Lung microvascular endothelial cell (primary cell): Measurements from ENCODE around the gene RBM23. TPM values are rescaled to one million over a fixed set of nuclear protein-coding genes. Genes with fewer than 3 reads are reported as not detected.
A peak's percentile ranks its signal among the peaks of the same experiment; 100 is the strongest.

Experiments
- DNase-seq, 2 donors: peaks; one replicate each; pipeline versions ENCODE4 v3.0.0 to v3.0.0-alpha.2; 2010; ENCODE audit warnings: low read depth in 2 of 2
- total RNA-seq: library from RNA; depleted of rRNA; stranded (reverse); fragments of >200 nt; gene quantifications from 2 replicates; pipeline ENCODE4 v1.2.1, GENCODE V29; 2014

The RBM23 gene
- total RNA-seq, 1 donor from 2014 or later: 37.7 TPM

DNA sequence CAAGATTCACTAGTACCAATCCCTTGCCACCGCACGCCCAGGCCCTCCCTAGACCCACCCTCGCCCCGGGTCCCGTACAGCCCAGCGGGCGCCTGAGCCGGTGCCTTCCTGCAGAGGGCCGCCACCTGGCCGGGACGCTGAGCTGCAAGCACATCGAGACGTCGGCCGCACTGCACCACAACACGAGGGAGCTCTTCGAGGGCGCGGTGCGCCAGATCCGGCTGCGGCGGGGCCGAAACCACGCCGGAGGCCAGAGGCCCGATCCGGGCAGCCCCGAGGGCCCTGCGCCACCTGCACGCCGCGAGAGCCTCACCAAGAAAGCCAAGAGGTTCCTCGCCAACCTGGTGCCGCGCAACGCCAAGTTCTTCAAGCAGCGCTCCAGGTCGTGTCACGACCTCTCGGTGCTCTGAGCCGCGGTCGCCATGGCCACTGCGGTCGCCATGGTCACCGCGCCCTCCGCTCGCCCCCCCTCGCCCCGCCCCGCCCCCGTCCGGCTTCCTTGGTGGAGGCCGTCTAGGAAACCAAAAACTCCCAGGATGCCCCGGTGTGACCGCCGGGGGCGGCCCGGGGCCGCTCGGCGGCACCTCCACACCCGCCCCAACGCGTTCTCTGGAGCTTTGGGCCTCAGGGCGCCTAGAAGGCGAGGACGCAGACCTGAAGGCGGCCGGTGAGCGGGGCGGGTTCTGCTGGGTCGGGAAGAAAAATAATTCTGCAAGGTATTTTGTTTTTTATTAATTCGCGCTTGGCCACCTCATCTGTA, 32.3 kb downstream of the RBM23 start:
- DNase-seq: peak; percentile 41 to 47

DNA sequence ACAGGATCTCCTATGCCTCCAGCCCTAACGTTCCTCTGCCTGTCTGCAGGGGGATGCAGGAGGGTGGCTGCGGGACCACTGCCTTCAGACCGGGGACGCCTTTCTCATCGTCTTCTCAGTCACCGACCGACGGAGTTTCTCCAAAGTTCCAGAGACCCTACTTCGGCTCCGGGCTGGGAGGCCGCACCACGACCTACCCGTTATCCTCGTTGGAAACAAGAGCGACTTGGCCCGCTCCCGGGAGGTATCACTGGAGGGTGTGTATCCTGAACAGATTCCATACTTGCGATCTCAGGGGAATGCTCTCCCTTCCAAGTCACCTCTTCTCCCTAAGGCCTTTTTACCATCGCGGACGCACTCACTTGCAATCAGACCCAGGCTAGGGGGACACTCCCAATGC, 33.0 kb downstream of the RBM23 start:
- no peak for DNase-seq

DNA sequence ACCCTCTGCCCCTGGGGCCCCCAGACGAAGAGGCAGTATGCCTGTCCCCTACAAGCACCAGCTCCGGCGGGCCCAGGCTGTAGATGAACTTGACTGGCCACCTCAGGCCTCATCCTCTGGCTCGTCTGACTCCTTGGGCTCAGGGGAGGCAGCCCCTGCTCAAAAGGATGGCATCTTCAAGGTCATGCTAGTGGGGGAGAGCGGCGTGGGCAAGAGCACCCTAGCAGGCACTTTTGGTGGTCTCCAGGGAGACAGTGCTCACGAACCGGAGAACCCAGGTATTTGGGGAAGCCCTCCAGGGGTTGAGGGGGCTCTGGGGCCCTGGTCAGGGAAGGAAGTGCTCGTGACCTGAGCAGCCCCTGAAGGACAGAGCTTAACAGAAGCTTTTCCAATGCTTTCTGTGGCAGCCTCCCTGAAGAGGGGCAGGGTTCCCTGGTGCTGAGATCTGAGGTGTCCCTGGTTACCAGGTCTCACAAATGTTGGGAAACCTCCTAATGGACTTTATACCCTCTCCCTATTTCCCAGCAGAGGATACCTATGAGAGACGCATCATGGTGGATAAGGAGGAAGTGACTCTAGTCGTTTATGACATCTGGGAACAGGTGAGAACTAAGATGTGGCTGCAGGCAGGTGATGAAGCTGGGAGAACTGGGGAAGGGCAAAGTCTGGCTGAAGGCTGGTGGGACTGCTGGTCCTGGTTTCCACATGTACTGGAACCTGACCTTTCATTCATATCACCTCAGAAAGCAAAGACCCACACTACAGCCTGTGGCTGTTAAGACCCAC, 34.0 kb downstream of the RBM23 start:
- no peak for DNase-seq

DNA sequence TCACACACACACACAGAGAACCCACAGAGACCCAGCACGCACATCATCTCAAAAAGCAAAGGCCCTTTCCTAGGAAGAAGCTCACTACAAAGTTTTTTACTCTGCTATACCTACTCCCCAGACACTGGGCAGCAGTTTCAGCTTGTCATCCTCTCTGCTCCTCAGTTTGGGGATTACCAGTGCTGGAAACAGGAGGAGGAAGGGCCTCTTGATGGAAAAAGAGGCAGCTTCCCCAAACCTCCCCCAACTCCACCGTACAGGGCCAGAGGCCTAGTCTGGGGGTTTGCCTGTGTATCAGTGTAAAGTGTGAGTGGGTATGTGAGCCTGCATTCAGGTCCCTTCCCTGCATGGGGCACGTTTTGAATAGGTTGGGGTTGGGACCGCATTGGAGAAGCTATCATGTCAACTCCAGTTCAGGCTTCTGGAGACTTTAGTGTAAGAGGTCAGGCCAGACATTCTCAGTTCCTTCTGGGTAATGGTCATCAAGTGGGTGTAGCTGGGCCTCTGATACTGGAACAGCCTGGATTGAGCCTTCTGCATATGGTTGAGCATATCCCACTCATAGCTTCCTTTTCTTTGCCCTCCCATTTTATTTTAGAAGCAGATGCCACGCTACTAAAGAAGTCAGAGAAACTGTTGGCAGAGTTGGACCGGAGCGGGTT, 34.7 kb downstream of the RBM23 start:
- no peak for DNase-seq

DNA sequence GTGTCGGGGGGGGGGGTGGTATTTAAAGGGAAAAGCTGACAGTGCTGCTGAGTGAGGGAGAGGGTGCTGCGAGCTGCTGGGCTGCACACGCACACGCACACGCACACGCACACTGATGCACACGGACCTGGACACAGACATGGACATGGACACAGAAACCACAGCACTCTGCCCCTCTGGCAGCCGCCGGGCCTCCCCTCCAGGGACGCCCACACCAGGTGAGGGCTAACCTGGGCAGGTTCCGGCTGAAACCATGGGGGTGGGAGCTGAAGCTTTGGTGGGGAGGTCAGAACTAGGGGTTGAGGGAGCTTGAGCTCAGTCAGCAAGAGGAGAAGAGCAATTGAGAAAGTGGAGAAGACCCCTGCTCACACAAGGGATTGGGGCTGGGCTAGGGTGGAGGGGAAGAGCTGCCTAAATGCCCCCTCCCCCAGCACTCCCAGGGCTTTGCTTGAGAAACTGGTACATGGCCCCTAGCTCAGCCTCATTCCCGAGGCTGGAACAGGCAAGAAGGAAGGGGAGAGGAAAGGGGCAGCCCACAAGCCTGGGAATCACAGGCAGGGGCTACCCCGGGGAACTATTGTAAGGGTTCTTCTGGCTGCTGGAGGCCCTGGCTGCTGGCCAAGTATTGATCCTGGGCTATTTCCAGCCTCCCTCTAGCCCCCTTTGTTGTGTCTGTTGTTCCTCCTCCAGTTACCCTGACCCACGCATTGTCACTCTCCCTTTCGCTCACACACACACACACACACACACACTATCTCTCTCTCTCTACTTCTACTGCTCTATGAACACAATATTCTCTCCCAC, 35.6 kb downstream of the RBM23 start, which contains the start of gene REM2:
TSS of gene REM2 (plus strand) at position 50 of the 804 bp plus-strand sequence. CDS start at position 116, 66 bp downstream.
- DNase-seq: no peak

- peak; percentile 28 to 64 for DNase-seq
Observed at GRCh38 chr14:22882529-22883172, 36.3 kb downstream of the RBM23 start.

DNA sequence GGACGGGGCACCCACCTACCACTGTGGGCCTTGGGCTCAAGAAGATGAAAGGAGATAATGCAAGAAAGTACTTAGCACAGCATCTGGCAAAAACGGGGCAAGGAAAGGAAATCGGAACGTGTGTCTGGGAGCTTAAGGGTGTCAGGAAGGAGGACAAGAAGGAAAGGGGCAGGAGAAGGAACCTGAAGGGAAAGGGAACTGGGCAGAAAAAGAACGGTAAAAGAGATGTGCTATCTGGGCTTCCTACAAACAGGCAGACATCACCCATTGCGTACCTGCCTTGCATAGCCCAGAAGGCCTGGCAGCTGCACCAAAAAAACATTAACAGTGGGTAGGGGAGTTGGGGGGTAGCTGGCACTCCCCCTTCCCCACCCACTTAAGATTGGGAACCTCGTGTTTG, 36.9 kb downstream of the RBM23 start:
- no peak for DNase-seq

GRCh38 chr14:22878271-22879246, 40.4 kb downstream of the RBM23 start:
- no peak for DNase-seq

DNA sequence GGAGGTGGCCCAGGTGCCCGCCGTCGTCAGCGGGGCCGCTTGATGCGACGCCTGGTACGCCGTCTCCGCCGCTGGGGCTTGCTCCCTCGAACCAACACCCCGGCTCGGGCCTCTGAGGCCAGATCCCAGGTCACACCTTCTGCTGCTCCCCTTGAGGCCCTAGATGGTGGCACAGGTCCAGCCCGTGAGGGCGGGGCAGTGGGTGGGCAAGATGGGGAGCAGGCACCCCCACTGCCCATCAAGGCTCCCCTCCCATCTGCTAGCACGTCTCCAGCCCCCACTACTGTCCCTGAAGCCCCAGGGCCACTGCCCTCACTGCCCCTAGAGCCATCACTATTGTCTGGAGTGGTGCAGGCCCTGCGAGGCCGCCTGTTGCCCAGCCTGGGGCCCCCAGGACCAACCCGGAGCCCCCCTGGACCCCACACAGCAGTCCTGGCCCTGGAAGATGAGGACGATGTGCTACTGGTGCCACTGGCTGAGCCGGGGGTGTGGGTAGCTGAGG, 41.9 kb downstream of the RBM23 start:
- no peak for DNase-seq

- no peak for DNase-seq
Observed at GRCh38 chr14:22875748-22876319, 43.1 kb downstream of the RBM23 start.

DNA sequence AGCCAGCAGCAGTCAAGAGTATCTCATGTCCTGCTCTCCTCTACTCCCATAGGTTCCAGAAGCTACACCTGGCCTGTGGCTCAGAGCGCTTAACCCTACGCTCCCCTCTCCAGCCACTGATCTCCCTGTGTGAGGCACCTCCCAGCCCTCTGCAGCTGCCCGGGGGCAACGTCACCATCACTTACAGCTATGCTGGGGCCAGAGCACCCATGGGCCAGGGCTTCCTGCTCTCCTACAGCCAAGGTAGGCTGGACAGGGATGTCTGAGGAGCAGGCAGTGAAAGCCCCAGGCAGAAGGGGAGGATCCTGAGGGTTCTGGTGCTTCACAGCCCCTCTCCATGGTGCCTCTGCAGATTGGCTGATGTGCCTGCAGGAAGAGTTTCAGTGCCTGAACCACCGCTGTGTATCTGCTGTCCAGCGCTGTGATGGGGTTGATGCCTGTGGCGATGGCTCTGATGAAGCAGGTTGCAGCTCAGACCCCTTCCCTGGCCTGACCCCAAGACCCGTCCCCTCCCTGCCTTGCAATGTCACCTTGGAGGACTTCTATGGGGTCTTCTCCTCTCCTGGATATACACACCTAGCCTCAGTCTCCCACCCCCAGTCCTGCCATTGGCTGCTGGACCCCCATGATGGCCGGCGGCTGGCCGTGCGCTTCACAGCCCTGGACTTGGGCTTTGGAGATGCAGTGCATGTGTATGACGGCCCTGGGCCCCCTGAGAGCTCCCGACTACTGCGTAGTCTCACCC, 43.8 kb downstream of the RBM23 start:
- DNase-seq: no peak

GRCh38 chr14:22872833-22873520, 46.0 kb downstream of the RBM23 start:
- no peak for DNase-seq

DNA sequence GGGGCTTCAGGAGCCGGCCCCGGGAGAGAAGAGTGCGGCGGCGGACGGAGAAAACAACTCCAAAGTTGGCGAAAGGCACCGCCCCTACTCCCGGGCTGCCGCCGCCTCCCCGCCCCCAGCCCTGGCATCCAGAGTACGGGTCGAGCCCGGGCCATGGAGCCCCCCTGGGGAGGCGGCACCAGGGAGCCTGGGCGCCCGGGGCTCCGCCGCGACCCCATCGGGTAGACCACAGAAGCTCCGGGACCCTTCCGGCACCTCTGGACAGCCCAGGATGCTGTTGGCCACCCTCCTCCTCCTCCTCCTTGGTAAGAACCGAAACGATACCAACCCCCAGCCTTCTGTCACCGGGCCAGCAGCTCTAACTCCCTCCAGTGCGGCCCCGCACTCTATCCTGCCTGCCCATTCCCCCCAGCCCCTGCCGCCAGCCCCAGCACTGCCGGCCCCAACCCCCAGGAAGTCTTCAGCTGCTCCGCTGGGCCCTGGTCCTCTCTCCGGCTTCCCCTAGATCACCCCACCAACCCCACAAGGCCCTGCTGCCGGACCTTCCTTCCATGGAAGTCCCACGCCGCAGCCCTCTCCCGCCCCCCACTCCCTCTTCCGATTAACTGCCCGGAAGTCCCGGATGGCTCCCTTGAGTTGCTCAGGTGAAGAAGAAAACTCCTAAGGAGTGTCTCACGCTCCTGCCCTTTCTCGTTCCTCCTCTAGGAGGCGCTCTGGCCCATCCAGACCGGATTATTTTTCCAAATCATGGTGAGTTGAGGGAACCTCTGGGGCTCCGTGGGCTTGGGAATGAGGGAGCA, 46.7 kb downstream of the RBM23 start:
- DNase-seq: peak; percentile 65 to 81

DNA sequence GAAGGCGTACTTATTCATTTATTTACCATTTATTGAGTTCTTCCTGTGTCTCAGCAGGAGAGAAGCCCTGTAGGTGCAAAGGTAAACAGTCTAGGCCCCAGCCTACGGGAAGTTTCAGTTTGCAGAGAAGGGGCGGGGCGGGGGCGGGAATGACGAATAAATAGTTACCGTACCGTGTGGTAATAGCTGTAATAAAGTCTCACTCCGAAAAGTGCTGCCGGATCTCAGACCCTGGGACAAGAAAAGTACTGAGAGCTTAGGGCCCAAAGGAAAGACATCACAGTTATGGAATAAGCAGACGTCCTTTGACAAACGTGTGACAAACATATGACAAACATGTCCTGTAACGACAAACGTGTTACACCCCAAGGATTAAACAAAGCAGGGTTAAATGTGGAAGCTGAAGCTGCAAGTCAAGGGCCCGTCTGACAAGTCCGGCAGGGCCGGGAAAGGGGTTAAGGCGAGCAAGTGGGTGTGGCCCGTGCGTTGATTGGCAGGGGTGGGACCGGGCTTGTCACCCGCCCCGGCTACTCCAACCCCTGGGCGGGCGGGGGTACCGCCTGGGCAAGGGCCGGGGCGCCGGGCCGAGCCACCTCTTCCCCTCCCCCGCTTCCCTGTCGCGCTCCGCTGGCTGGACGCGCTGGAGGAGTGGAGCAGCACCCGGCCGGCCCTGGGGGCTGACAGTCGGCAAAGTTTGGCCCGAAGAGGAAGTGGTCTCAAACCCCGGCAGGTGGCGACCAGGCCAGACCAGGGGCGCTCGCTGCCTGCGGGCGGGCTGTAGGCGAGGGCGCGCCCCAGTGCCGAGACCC, 47.5 kb downstream of the RBM23 start, which contains the start of gene LRP10:
TSS of gene LRP10 (plus strand) at position 517 of the 809 bp plus-strand sequence. CDS start 564 bp downstream, outside the sequence.
- peak; percentile 87 to 88 for DNase-seq

DNA sequence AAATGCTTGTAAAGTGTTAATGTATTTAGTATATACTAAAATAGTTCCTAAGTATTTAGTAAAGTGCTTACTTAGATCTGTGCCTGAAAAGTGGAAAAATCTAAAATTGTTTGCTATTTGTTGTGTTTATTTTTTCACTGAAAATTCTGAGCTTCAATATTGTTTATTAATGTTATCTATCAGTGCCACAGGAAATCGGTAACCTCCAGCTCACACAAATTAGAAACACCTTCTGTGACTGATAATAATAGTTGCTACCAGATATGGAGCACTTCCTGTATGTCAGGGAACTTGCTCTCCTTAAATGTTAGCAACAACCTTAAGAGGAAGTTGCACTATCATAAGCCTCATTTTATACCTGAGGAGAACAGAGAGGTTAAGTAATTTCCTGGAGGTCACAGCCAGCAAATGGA, 48.1 kb downstream of the RBM23 start:
- no peak for DNase-seq

GRCh38 chr14:22866874-22867273, 52.1 kb downstream of the RBM23 start:
- DNase-seq: no peak
